Upper lobe of left lung (tissue), 6 donors: ENCODE data around the gene FRMPD4. TPM values are rescaled to one million over a fixed set of nuclear protein-coding genes. Genes with fewer than 3 reads are reported as not detected.
"Not testable (repeated sequence)": the region's sequence is repeated elsewhere in the genome, so short reads cannot be mapped to it uniquely, and the experiment has no call there.

Experiments
- ATAC-seq, 2 donors: fragments of 200-7000 bp; cut with Tn5 transposase; one replicate each; pipeline ENCODE4 v1.9.1; 2022; ENCODE audit warnings: mild to moderate bottlenecking in 2 of 2, moderate library complexity in 2 of 2; ENCODE audit not compliant: low FRiP score in 2 of 2
- DNase-seq, 2 donors: peaks; one replicate each; pipeline ENCODE4 v3.0.0-alpha.2; 2019 to 2020
- H3K27ac ChIP-seq, 4 donors: fragments of 200-600 bp; sonication (generic); one replicate each; pipeline ENCODE4 v1.5.1; 2016 to 2019
- H3K27me3 ChIP-seq, 4 donors: fragments of 200-600 bp; sonication (generic); one replicate each; pipeline ENCODE4 v1.5.1; 2017 to 2019
- H3K36me3 ChIP-seq, 4 donors: fragments of 200-600 bp; sonication (generic); one replicate each; pipeline ENCODE4 v1.5.1; 2016 to 2019
- H3K4me1 ChIP-seq, 4 donors: fragments of 200-600 bp; sonication (generic); one replicate each; pipeline ENCODE4 v1.5.1; 2018 to 2019
- H3K4me3 ChIP-seq, 4 donors: fragments of 200-600 bp; sonication (generic); one replicate each; pipeline ENCODE4 v1.5.1; 2017 to 2019; ENCODE audit warnings: mild to moderate bottlenecking in 2 of 4, moderate library complexity in 1 of 4
- H3K9me3 ChIP-seq, 4 donors: fragments of 200-600 bp; sonication (generic); one replicate each; pipeline ENCODE4 v1.5.1; 2018 to 2019
- CTCF ChIP-seq, 6 experiments: fragments of 450-650 bp in 4 of 6; fragments of 200-600 bp in 2 of 6; sonication (generic) in 2 of 6; IDR thresholded peaks; one replicate each; pipeline ENCODE4 v1.5.1; 2016 to 2019; ENCODE audit warnings: antibody characterized with exemption in 6 of 6
- EP300 ChIP-seq, 4 donors: sonication (generic); formaldehyde crosslinking; IDR thresholded peaks; one replicate each; pipeline ENCODE4 v1.5.1; 2017; ENCODE audit warnings: antibody characterized with exemption in 4 of 4, control low read depth in 2 of 4
- POLR2A ChIP-seq, 4 donors: fragments of 450-650 bp; IDR thresholded peaks; one replicate each; pipeline ENCODE4 v1.5.1; 2016 to 2017; ENCODE audit warnings: antibody characterized with exemption in 4 of 4, mild to moderate bottlenecking in 2 of 4
- POLR2AphosphoS5 ChIP-seq, 2 donors: sonication (generic); formaldehyde crosslinking; IDR thresholded peaks; one replicate each; pipeline ENCODE4 v1.5.1; 2017; ENCODE audit warnings: antibody characterized with exemption in 2 of 2
- WGBS, 2 donors: methylation state at CpG; one replicate each; pipeline ENCODE4 v1.1.5; 2017 to 2018; 5-methylcytosine and 5-hydroxymethylcytosine counted together
- total RNA-seq, 6 donors: library from RNA; depleted of rRNA in 4 of 6; stranded (reverse); fragments of >200 nt in 4 of 6; gene quantifications; one replicate each; pipeline versions ENCODE4 v1.1.0 to v1.2.1, GENCODE V29; 2016 to 2021
- donor health status: DM: no; HTN: no; CAD: no; lungs with moderate emphysema.
- donor health status: DM: no; HTN: yes; CAD: no; lungs with severe emphysema.

FRMPD4 gene
- total RNA-seq, 6 donors from 2014 or later: 0.03 to 0.15 (median 0.10) TPM; not detected in 2

GRCh38 chrX:12162420-12162819, 24.1 kb downstream of the FRMPD4 start:
- Histone ChIP-seq H3K27me3 (no peaks in the 10 kb centered on the region), H3K36me3 (no peaks in the 10 kb centered on the region), H3K4me3 (no peak overlapping the region), H3K4me1 (no peaks in the 10 kb centered on the region), H3K27ac (no peak overlapping the region), H3K9me3 (no peaks in the 10 kb centered on the region)
- ATAC-seq (no peak), DNase-seq (no peak)
- WGBS, 2 donors: 75 to 92% methylated on average over 1 to 2 of the region's 2 CpGs
- no peak for TF ChIP-seq POLR2A (IDR thresholded peaks at IDR 0.05)
- TF ChIP-seq EP300 (IDR thresholded peaks at IDR 0.05): no peak
- no peak for TF ChIP-seq CTCF (IDR thresholded peaks at IDR 0.05)
- TF ChIP-seq POLR2AphosphoS5 (IDR thresholded peaks at IDR 0.05): no peak

- ATAC-seq, H3K27ac ChIP-seq: not testable (repeated sequence)
- 91 to 95% methylated on average over 3 of the region's 3 CpGs for WGBS, 2 donors
Measured at GRCh38 chrX:12164180-12164579, 25.9 kb downstream of the FRMPD4 start.

GRCh38 chrX:12170755-12171154, 32.5 kb downstream of the FRMPD4 start:
- ATAC-seq (no peak), DNase-seq (no peak)
- H3K4me1 ChIP-seq: no peaks in the 10 kb centered on the region
- TF ChIP-seq EP300 (IDR thresholded peaks at IDR 0.05) (no peak), CTCF (IDR thresholded peaks at IDR 0.05) (no peak), POLR2AphosphoS5 (IDR thresholded peaks at IDR 0.05) (no peak), POLR2A (IDR thresholded peaks at IDR 0.05) (no peak)
- H3K4me3 ChIP-seq: no peak overlapping the region
- H3K9me3 ChIP-seq: no peaks in the 10 kb centered on the region
- H3K27me3 ChIP-seq: no peaks in the 10 kb centered on the region
- no peaks in the 10 kb centered on the region for H3K36me3 ChIP-seq
- no peak overlapping the region for H3K27ac ChIP-seq
- WGBS, 2 donors: 87 to 96% methylated on average over 3 of the region's 3 CpGs

More at GRCh38 chrX:12164180-12164579, 25.9 kb downstream of the FRMPD4 start:
- H3K36me3 ChIP-seq, H3K27me3 ChIP-seq, H3K4me3 ChIP-seq, H3K4me1 ChIP-seq, H3K9me3 ChIP-seq, DNase-seq: not testable (repeated sequence)

- Histone ChIP-seq H3K27me3 (no peaks in the 10 kb centered on the region), H3K36me3 (no peaks in the 10 kb centered on the region), H3K27ac (no peak overlapping the region), H3K4me1 (no peaks in the 10 kb centered on the region), H3K9me3 (no peaks in the 10 kb centered on the region), H3K4me3 (no peak overlapping the region)
- DNase-seq (no peak), ATAC-seq (no peak)
- WGBS, 2 donors: 44 to 48% methylated on average over 2 of the region's 2 CpGs
- no peak for TF ChIP-seq POLR2AphosphoS5 (IDR thresholded peaks at IDR 0.05)
- no peak for TF ChIP-seq CTCF (IDR thresholded peaks at IDR 0.05)
- TF ChIP-seq EP300 (IDR thresholded peaks at IDR 0.05): no peak
- TF ChIP-seq POLR2A (IDR thresholded peaks at IDR 0.05): no peak
Measured at GRCh38 chrX:12174358-12174757, 36.1 kb downstream of the FRMPD4 start.

GRCh38 chrX:12197030-12197429, 58.8 kb downstream of the FRMPD4 start:
- Histone ChIP-seq H3K9me3 (no peaks in the 10 kb centered on the region), H3K36me3 (no peaks in the 10 kb centered on the region), H3K27me3 (no peaks in the 10 kb centered on the region), H3K27ac (no peak overlapping the region), H3K4me1 (no peaks in the 10 kb centered on the region), H3K4me3 (no peak overlapping the region)
- 51 to 71% methylated on average over 2 of the region's 2 CpGs for WGBS, 2 donors
- no peak for ATAC-seq
- TF ChIP-seq POLR2A (IDR thresholded peaks at IDR 0.05) (no peak), CTCF (IDR thresholded peaks at IDR 0.05) (no peak), POLR2AphosphoS5 (IDR thresholded peaks at IDR 0.05) (no peak), EP300 (IDR thresholded peaks at IDR 0.05) (no peak)
- DNase-seq: no peak
